Uterus (tissue), 4 donors: ENCODE data around the gene XPC. TPM values are rescaled to one million over a fixed set of nuclear protein-coding genes. Genes with fewer than 3 reads are reported as not detected.

ENCODE experiments used
- DNase-seq, 2 donors: peaks; one replicate each; pipeline ENCODE4 v3.0.0-alpha.2; 2019 to 2020
- H3K27ac ChIP-seq, 2 donors: fragments of 200-600 bp; sonication (generic); 1 replicate in 1 of 2; 2 replicates in 1 of 2; pipeline ENCODE4 v1.5.1; 2016 to 2018
- H3K27me3 ChIP-seq, 2 donors: fragments of 200-600 bp; sonication (generic); one replicate each; pipeline ENCODE4 v1.5.1; 2018 to 2019; ENCODE audit warnings: control low read depth in 1 of 2
- H3K36me3 ChIP-seq, 2 donors: fragments of 200-600 bp; sonication (generic); one replicate each; pipeline ENCODE4 v1.5.1; 2019; ENCODE audit warnings: control low read depth in 1 of 2
- H3K4me1 ChIP-seq, 2 donors: fragments of 200-600 bp; sonication (generic); one replicate each; pipeline ENCODE4 v1.5.1; 2018 to 2019; ENCODE audit warnings: control low read depth in 1 of 2
- H3K4me3 ChIP-seq, 2 donors: fragments of 200-600 bp; sonication (generic); 1 replicate in 1 of 2; 2 replicates in 1 of 2; pipeline ENCODE4 v1.5.1; 2018 to 2019; ENCODE audit warnings: mild to moderate bottlenecking in 1 of 2
- H3K9me3 ChIP-seq, 2 donors: fragments of 200-600 bp; sonication (generic); one replicate each; pipeline ENCODE4 v1.5.1; 2019; ENCODE audit warnings: control low read depth in 1 of 2
- POLR2A ChIP-seq, 2 donors: fragments of 450-650 bp; IDR thresholded peaks; one replicate each; pipeline ENCODE4 v1.6.1; 2016; ENCODE audit warnings: antibody characterized with exemption in 2 of 2, mild to moderate bottlenecking in 1 of 2, moderate library complexity in 1 of 2
- intact Hi-C: fragments of 100-400 bp; cut with DNase I; formaldehyde crosslinking; loops from one replicate; pipeline ENCODE4 v1.15.1; 2023; ENCODE audit warnings: low total_unique reads
- total RNA-seq, 4 donors: library from RNA; depleted of rRNA in 3 of 4; stranded (reverse); fragments of >200 nt in 3 of 4; gene quantifications; one replicate each; pipeline versions ENCODE4 v1.1.0 to v1.2.4, GENCODE V29; 2014 to 2023
- TF ChIP-seq, protein P1 (sequence below), 4 experiments: fragments of 200-600 bp in 2 of 4; fragments of 450-650 bp in 2 of 4; sonication (generic) in 2 of 4; IDR thresholded peaks; one replicate each; pipeline ENCODE4 v1.5.1; 2016 to 2019; ENCODE audit warnings: antibody characterized with exemption in 4 of 4, mild to moderate bottlenecking in 2 of 4, moderate library complexity in 1 of 4
- donor health status: DM: yes; HTN: yes; CAD: no.

XPC gene
- total RNA-seq, 4 donors from 2014 or later = 15.3 to 85.8 (median 48.5) TPM

DNA sequence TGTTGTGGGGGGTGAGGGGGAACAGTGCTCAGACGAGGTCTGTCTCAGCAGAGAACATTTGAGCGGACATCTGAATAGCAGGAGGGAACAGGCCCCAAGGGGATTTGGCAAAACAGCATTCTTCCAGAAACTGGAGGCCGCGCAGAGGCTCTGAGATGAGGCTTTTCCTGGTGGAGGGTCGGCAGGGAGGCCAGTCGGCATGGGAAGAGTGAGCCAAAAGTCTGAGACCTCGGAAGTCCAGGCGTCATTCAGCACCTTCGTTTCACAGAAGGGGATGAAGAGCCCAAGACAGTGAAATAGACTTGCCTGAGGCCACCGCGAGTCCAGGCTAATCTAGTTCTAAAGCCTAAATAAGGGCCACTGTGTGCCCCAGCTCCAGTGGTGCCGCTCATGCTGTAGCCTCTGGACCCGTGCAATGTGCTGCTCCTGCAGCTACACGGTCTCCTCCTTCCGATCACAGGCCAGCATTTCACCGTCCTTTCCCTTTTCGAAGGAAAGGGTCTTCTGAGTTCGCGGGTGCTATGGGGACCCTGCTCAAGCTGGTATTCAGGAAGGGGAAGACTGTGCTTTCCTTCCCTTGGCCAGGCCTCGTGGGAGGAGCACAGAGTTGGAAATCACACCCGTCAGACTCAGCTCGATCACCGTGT lies 24.6 kb upstream of the XPC start:
- no peak for DNase-seq

DNA sequence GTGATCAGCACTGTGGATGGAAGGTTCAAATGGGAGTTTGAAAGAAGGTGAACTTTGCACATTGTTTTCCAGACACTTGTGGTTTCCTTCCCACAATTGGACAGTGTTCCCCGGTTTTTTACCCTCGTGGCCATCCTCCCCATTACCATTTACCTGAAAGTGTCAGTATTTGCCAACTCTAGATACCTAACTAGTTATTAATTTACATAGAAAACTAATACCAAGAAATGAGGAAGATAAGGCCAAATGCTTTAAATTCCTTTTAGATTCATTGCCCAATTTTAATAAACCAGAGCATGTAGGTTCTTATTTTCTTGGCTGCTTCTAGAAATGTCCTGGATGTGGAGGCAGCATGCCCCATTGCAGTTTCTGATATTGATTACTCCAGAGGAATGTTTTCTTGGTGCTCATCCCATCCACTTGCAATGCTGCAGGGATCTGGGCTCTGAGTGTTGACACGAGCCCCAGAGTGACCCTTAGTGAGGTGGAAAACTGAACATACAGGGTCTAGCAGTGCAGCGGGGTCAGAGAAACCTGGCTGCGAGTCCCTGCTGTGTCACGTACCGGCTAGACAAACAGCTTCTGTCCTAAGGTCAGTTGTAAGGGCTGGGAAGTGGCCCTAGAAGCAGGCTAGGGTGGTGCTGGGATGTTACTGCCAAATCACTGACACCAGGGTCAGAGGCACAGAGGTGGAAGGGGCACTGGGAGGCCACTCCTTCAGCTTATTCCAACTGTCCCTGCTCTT lies 23.7 kb upstream of the XPC start:
- no peak overlapping the region for H3K27ac ChIP-seq
- TF ChIP-seq, protein P1, sequence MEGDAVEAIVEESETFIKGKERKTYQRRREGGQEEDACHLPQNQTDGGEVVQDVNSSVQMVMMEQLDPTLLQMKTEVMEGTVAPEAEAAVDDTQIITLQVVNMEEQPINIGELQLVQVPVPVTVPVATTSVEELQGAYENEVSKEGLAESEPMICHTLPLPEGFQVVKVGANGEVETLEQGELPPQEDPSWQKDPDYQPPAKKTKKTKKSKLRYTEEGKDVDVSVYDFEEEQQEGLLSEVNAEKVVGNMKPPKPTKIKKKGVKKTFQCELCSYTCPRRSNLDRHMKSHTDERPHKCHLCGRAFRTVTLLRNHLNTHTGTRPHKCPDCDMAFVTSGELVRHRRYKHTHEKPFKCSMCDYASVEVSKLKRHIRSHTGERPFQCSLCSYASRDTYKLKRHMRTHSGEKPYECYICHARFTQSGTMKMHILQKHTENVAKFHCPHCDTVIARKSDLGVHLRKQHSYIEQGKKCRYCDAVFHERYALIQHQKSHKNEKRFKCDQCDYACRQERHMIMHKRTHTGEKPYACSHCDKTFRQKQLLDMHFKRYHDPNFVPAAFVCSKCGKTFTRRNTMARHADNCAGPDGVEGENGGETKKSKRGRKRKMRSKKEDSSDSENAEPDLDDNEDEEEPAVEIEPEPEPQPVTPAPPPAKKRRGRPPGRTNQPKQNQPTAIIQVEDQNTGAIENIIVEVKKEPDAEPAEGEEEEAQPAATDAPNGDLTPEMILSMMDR (IDR thresholded peaks at IDR 0.05) = no peak
- no peak for TF ChIP-seq POLR2A (IDR thresholded peaks at IDR 0.05)
- peaks cover 0 to 4% of the 10 kb centered on the region in 2 donors for H3K4me1 ChIP-seq
- no peak overlapping the region for H3K4me3 ChIP-seq
- H3K9me3 ChIP-seq = no peaks in the 10 kb centered on the region
- no peaks in the 10 kb centered on the region for H3K27me3 ChIP-seq
- no peak for DNase-seq
- intact Hi-C loops = no loop called here
- no peaks in the 10 kb centered on the region for H3K36me3 ChIP-seq

More for the DNA sequence above, 24.6 kb upstream of the XPC start:
- Histone ChIP-seq H3K4me3 (no peak overlapping the region), H3K36me3 (no peaks in the 10 kb centered on the region), H3K9me3 (no peaks in the 10 kb centered on the region), H3K27me3 (no peaks in the 10 kb centered on the region), H3K27ac (no peak overlapping the region), H3K4me1 (peaks cover 0 to 4% of the 10 kb centered on the region in 2 donors)
- TF ChIP-seq, protein P1 (IDR thresholded peaks at IDR 0.05) = no peak
- TF ChIP-seq POLR2A (IDR thresholded peaks at IDR 0.05) = no peak
- intact Hi-C loops = no loop called here

DNA sequence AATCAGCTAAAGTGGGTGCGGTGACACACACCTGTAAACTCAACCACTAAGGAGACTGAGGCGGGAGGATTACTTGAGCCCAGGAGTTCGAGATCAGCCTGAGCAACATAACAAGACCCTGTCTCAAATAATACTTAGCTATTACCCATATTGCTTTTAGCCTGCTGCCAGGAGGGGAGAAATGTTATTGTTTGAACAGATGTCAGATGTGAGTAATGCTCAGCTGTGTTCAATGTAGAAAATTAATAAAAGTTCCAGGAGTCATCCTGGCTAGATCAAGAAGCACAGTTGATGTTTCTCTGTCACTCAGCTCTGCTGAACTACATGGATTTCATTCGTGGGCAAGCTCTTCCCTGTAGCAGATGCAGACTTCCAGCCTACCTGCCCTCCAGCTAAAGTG lies 22.4 kb upstream of the XPC start:
- Histone ChIP-seq H3K27me3 (no peaks in the 10 kb centered on the region), H3K4me3 (no peak overlapping the region), H3K36me3 (no peaks in the 10 kb centered on the region), H3K27ac (no peak overlapping the region), H3K9me3 (no peaks in the 10 kb centered on the region), H3K4me1 (peaks cover 0 to 4% of the 10 kb centered on the region in 2 donors)
- intact Hi-C loops = no loop called here
- no peak for TF ChIP-seq POLR2A (IDR thresholded peaks at IDR 0.05)
- no peak for DNase-seq

DNA sequence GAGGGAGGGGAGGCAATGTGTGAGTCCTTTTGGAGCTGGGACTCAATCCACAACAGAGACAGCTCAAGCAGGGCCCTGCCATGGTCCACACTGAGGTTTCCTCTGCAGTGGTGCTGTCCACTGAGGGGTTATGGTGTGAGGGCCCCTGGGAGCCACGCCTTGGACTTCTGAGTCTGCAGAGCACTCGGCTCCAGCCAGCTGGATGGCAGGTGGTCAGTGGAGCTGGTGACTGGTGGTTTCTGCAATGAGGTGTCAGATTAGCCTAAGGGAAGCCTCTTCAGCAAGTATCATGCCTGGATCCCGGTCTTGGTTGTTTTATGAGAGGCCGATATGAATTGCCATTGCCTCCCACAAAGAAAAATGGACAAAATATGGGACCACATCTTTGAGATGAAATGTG lies 21.9 kb upstream of the XPC start:
- no peak overlapping the region for H3K4me3 ChIP-seq
- DNase-seq = no peak
- H3K4me1 ChIP-seq = peaks cover 0 to 4% of the 10 kb centered on the region in 2 donors
- H3K9me3 ChIP-seq = no peaks in the 10 kb centered on the region
- H3K27ac ChIP-seq = no peak overlapping the region
- H3K27me3 ChIP-seq = no peaks in the 10 kb centered on the region
- no peaks in the 10 kb centered on the region for H3K36me3 ChIP-seq
- no peak for TF ChIP-seq POLR2A (IDR thresholded peaks at IDR 0.05)
- TF ChIP-seq, protein P1 (IDR thresholded peaks at IDR 0.05) = no peak
- intact Hi-C loops = no loop called here

DNA sequence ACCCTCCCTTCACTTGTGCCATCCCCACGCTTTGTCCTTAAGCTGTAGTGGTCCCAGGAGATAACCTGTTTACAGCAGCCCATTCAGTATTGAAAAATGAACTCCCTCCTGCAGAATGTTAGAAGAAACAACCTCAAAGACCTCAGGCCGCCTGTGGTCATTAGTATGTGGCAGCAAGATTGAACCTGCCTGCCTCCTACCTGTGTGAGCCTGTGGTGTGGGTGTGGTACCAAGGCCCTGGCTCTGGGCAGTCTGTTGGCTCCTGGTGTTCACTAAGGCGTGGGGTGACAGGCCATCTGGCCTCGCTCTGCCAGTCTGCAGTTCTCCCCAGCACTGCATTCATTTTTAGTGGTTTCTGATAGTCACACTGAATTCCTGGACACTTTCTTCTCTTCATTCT lies 21.2 kb upstream of the XPC start:
- Histone ChIP-seq H3K4me3 (no peak overlapping the region), H3K27ac (no peak overlapping the region), H3K9me3 (no peaks in the 10 kb centered on the region), H3K27me3 (no peaks in the 10 kb centered on the region), H3K36me3 (no peaks in the 10 kb centered on the region), H3K4me1 (no peaks in the 10 kb centered on the region)
- intact Hi-C loops = no loop called here
- TF ChIP-seq POLR2A (IDR thresholded peaks at IDR 0.05) = no peak
- TF ChIP-seq, protein P1 (IDR thresholded peaks at IDR 0.05) = no peak
- no peak for DNase-seq
